HCT116 (cell line): ENCODE data around the gene MRPL41.

Experiments used
- CTCF ChIP-seq, 3 experiments: fragments of 200-600 bp in 1 of 3; sonication (generic) in 1 of 3; IDR thresholded peaks in 2 of 3; conservative IDR thresholded peaks in 1 of 3; 2 replicates each; pipeline ENCODE4 v1.5.1; 2012 to 2017; ENCODE audit warnings: low read depth in 2 of 3, low read length in 2 of 3, antibody characterized with exemption in 1 of 3, borderline replicate concordance in 1 of 3, control low read depth in 1 of 3, mild to moderate bottlenecking in 1 of 3, mixed read lengths in 1 of 3, mixed run types in 1 of 3, moderate library complexity in 1 of 3; ENCODE audit not compliant: insufficient read depth in 1 of 3
- EGR1 ChIP-seq: IDR thresholded peaks from 2 replicates; pipeline ENCODE4 v1.6.1; 2012; ENCODE audit warnings: low read depth
- EZH2 ChIP-seq: fragments of 200-600 bp; sonication (generic); IDR thresholded peaks from 2 replicates; pipeline ENCODE4 v1.6.1; 2017; ENCODE audit warnings: antibody characterized with exemption, mixed run types
- EZH2phosphoT487 ChIP-seq: fragments of 200-600 bp; IDR thresholded peaks from 2 replicates; pipeline ENCODE4 v1.6.1; 2018; ENCODE audit warnings: antibody characterized with exemption, borderline replicate concordance
- POLR2A ChIP-seq: IDR thresholded peaks from 2 replicates; pipeline ENCODE4 v1.7.0; 2011; ENCODE audit warnings: borderline replicate concordance; ENCODE audit not compliant: insufficient read depth, insufficient read length; ENCODE audit errors: extremely low read depth
- YY1 ChIP-seq: IDR thresholded peaks from 2 replicates; pipeline ENCODE4 v1.6.1; 2011; ENCODE audit warnings: low read length, low read depth, moderate library complexity, mild to moderate bottlenecking; ENCODE audit not compliant: insufficient replicate concordance; ENCODE audit errors: extremely low read depth
- ZNF274 ChIP-seq: fragments of 200-500 bp; sonication (Bioruptor generic); IDR thresholded peaks from 2 replicates; pipeline ENCODE4 v1.6.1; 2014; ENCODE audit warnings: mild to moderate bottlenecking, low read depth, low read length, inconsistent platforms
- TF ChIP-seq, protein P1 (sequence below): IDR thresholded peaks from 2 replicates; pipeline ENCODE4 v1.6.1; 2012
- TF ChIP-seq, protein P2 (sequence below): IDR thresholded peaks from 2 replicates; pipeline ENCODE4 v1.6.1; 2011; ENCODE audit warnings: mild to moderate bottlenecking, low read length, moderate library complexity; ENCODE audit not compliant: insufficient replicate concordance; ENCODE audit errors: extremely low read depth

- TF ChIP-seq, protein P1, sequence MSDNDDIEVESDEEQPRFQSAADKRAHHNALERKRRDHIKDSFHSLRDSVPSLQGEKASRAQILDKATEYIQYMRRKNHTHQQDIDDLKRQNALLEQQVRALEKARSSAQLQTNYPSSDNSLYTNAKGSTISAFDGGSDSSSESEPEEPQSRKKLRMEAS: no peak
- TF ChIP-seq POLR2A (no peak), YY1 (no peak), EZH2 (no peak), CTCF (IDR thresholded peaks at IDR 0.05 in 2 of 3, conservative IDR thresholded peaks at IDR 0.05 in 1 of 3; ENCODE audit: borderline replicate concordance in 1 of 3, insufficient read depth in 1 of 3, low read depth in 2 of 3, low read length in 2 of 3) (no peak), EZH2phosphoT487 (no peak), ZNF274 (no peak), EGR1 (no peak)
- TF ChIP-seq, protein P2, sequence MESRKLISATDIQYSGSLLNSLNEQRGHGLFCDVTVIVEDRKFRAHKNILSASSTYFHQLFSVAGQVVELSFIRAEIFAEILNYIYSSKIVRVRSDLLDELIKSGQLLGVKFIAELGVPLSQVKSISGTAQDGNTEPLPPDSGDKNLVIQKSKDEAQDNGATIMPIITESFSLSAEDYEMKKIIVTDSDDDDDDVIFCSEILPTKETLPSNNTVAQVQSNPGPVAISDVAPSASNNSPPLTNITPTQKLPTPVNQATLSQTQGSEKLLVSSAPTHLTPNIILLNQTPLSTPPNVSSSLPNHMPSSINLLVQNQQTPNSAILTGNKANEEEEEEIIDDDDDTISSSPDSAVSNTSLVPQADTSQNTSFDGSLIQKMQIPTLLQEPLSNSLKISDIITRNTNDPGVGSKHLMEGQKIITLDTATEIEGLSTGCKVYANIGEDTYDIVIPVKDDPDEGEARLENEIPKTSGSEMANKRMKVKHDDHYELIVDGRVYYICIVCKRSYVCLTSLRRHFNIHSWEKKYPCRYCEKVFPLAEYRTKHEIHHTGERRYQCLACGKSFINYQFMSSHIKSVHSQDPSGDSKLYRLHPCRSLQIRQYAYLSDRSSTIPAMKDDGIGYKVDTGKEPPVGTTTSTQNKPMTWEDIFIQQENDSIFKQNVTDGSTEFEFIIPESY: no peak
These were observed 16.6 kb upstream of the MRPL41 start for GRCh38 chr9:137535120-137535428.
